Caco-2 (cell line): ENCODE data around the gene DBH. TPM values are rescaled to one million over a fixed set of nuclear protein-coding genes. Genes with fewer than 3 reads are reported as not detected.

Experiments used
- BruUV-seq: library from RNA; stranded (reverse); fragments of 400-500 nt; replicated peaks from 2 replicates; lab custom pipeline; 2021; lab: Mats Ljungman, UMichigan
- CTCF ChIA-PET: fragments of 300-600 bp; sonication (Branson Sonifier 250); formaldehyde crosslinking; loops from one replicate; lab custom pipeline; 2022; ENCODE audit warnings: antibody characterized with exemption; lab: Charles Lee
- POLR2A ChIA-PET: fragments of 300-600 bp; sonication (Branson Sonifier 250); formaldehyde crosslinking; loops from one replicate; lab custom pipeline; 2022; ENCODE audit warnings: antibody characterized with exemption; lab: Charles Lee
- DNase-seq, 2 experiments: peaks; one replicate each; pipeline versions ENCODE4 v3.0.0 to v3.0.0-alpha.2; 2020 to 2022
- H3K27me3 ChIP-seq: replicated peaks from 2 replicates; pipeline ENCODE4 v1.6.0; 2011; ENCODE audit warnings: low read length; ENCODE audit not compliant: control insufficient read depth, insufficient read depth
- H3K36me3 ChIP-seq: 2 replicates; pipeline ENCODE4 v1.5.1; 2011; ENCODE audit warnings: low read length; ENCODE audit not compliant: control insufficient read depth, insufficient read depth
- H3K4me1 ChIP-seq: fragments of 250-450 bp; sonication (Bioruptor Pico); 2 replicates; pipeline ENCODE4 v1.5.1; 2020; ENCODE audit warnings: mild to moderate bottlenecking
- H3K4me3 ChIP-seq: 2 replicates; pipeline ENCODE4 v1.5.1; 2011; ENCODE audit warnings: low read depth, mild to moderate bottlenecking, control low read depth, low read length
- H3K9me3 ChIP-seq: fragments of 250-450 bp; sonication (Bioruptor Pico); 2 replicates; pipeline ENCODE4 v1.5.1; 2020; ENCODE audit warnings: mild to moderate bottlenecking, moderate library complexity
- H3K27ac Mint-ChIP-seq: one replicate; pipeline ENCODE4 v1.8.0; 2022; ENCODE audit warnings: mixed read lengths; ENCODE audit not compliant: unreplicated experiment
- H3K27me3 Mint-ChIP-seq: one replicate; pipeline ENCODE4 v1.8.0; 2022; ENCODE audit warnings: mixed read lengths; ENCODE audit not compliant: insufficient read depth, unreplicated experiment
- H3K36me3 Mint-ChIP-seq: one replicate; pipeline ENCODE4 v1.8.0; 2022; ENCODE audit warnings: mild to moderate bottlenecking, mixed read lengths; ENCODE audit not compliant: insufficient read depth, unreplicated experiment
- H3K4me1 Mint-ChIP-seq: one replicate; pipeline ENCODE4 v1.8.0; 2022; ENCODE audit warnings: low read depth, mixed read lengths; ENCODE audit not compliant: unreplicated experiment
- H3K4me3 Mint-ChIP-seq: one replicate; pipeline ENCODE4 v1.8.0; 2022; ENCODE audit warnings: mild to moderate bottlenecking, moderate library complexity, mixed read lengths; ENCODE audit not compliant: unreplicated experiment
- H3K9me3 Mint-ChIP-seq: one replicate; pipeline ENCODE4 v1.8.0; 2022; ENCODE audit warnings: mixed read lengths; ENCODE audit not compliant: unreplicated experiment
- CTCF ChIP-seq, 2 experiments: fragments of 200-600 bp in 1 of 2; IDR thresholded peaks; 1 replicate in 1 of 2; 2 replicates in 1 of 2; pipeline versions ENCODE4 v1.5.1 to v1.8.0; 2011 to 2022; ENCODE audit warnings: antibody characterized with exemption in 1 of 2, control low read depth in 1 of 2, inconsistent platforms in 1 of 2, low read depth in 1 of 2, low read length in 1 of 2, mild to moderate bottlenecking in 1 of 2, moderate library complexity in 1 of 2; ENCODE audit not compliant: insufficient read depth in 1 of 2, severe bottlenecking in 1 of 2, unreplicated experiment in 1 of 2
- intact Hi-C: fragments of 100-400 bp; cut with micrococcal nuclease; formaldehyde crosslinking; loops from one replicate; pipeline ENCODE4 v1.10.0; 2022; ENCODE audit not compliant: unreplicated experiment
- total RNA-seq: library from RNA; stranded (reverse); gene quantifications from 2 replicates; pipeline ENCODE4 v1.2.3, GENCODE V29; 2022

Gene DBH
- total RNA-seq, 1 experiment from 2014 or later, result not detected

DNA sequence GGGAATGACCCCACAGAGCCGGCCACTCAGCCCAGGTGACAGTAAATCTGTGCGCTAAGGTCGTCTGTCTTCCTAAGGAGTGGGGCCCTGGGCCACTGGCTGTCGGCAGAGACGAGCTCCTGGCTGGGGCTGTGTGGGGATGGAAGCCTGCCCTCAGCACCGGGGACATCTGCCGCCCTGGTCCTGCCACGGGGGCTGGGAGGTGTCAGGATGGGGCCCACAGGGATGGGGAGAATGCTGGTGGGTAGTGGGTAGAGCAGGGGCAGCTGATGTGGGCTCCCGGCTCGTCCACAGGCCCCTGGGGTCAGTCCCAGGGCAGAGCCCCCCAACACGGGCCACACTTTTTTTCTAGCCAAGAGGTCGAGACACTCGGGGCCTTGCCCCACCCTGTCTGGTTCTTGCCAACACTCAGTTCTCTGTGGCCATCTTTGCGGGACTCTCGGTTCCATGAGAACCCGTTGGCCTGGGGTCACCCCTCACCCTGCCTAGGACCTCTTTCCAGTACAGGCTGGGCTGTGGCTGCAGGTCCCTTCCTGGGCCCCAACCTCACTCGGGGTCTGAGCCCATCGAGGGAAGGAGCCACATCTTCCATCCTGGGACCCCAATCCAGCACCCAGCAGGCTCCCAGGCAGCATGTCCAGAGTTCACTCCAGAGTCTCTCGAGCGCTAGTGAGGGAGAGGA is 45.0 kb downstream of the DBH start:
- H3K4me1 ChIP-seq, result 0 out of 2 replicates have a peak, but pooled peaks cover 5% of the 10 kb centered on the region
- intact Hi-C loops, result no loop called here
- H3K36me3 ChIP-seq, result no peaks in the 10 kb centered on the region
- Mint-ChIP-seq H3K27me3 (no peaks in the 10 kb centered on the region), H3K36me3 (no peaks in the 10 kb centered on the region), H3K4me3 (no peak overlapping the region), H3K4me1 (peaks cover 7% of the 10 kb centered on the region), H3K27ac (no peak overlapping the region), H3K9me3 (no peaks in the 10 kb centered on the region)
- DNase-seq, result no peak
- ChIA-PET CTCF (no interaction called here), POLR2A (no interaction called here)
- no peaks in the 10 kb centered on the region for H3K9me3 ChIP-seq
- TF ChIP-seq CTCF (IDR thresholded peaks at IDR 0.05; ENCODE audit: insufficient read depth in 1 of 2, low read depth in 1 of 2, low read length in 1 of 2, severe bottlenecking in 1 of 2, unreplicated experiment in 1 of 2), result no peak
- no peaks in the 10 kb centered on the region for H3K27me3 ChIP-seq
- H3K4me3 ChIP-seq, result no peak overlapping the region
- BruUV-seq, result no TSS peak

DNA sequence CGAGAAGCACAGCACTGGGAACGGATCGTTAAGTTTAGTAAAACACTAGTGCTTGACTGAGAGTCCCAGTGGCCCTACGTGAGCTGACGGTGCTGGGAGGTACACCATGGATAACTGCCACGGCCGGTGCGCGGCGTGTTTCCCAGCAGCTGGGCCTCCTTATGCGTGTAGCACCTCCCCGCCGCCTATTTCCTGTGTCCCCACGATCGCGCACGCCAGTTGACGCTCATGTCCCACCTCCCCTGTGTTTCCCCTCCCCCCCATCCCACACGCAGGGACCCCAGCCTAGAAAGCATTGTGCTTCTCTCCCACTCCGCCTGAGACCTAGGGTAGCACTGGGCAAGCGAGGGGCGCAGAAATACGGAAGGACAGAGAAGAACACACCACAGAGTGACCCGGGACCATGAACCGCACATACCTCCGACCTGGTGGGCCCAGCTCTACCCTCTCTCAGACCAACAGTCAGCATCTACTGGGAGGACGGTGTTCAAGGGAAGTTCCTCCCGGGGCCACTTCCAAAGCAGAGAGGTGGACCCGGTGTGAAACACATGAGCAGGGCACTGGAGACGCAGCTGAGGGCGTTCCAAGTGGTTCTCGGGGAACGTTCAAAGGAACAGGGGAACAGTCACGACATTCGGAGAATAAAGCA is 45.6 kb downstream of the DBH start:
- Histone ChIP-seq H3K9me3 (no peaks in the 10 kb centered on the region), H3K4me3 (no peak overlapping the region), H3K36me3 (no peaks in the 10 kb centered on the region), H3K27me3 (no peaks in the 10 kb centered on the region), H3K4me1 (no peaks in the 10 kb centered on the region)
- H3K4me1 Mint-ChIP-seq, result peaks cover under 1% of the 10 kb centered on the region
- TF ChIP-seq CTCF (IDR thresholded peaks at IDR 0.05; ENCODE audit: insufficient read depth in 1 of 2, low read depth in 1 of 2, low read length in 1 of 2, severe bottlenecking in 1 of 2, unreplicated experiment in 1 of 2), result no peak
- no peak for DNase-seq
- CTCF ChIA-PET, result no interaction called here
- BruUV-seq, result no TSS peak
- H3K27ac Mint-ChIP-seq, result no peak overlapping the region
- no peaks in the 10 kb centered on the region for H3K9me3 Mint-ChIP-seq
- no peaks in the 10 kb centered on the region for H3K27me3 Mint-ChIP-seq
- intact Hi-C loops, result no loop called here
- H3K36me3 Mint-ChIP-seq, result no peaks in the 10 kb centered on the region
- no peak overlapping the region for H3K4me3 Mint-ChIP-seq
- POLR2A ChIA-PET, result no interaction called here

GRCh38 chr9:133682818-133683585 is 46.8 kb downstream of the DBH start:
- no peak for DNase-seq
- Mint-ChIP-seq H3K27me3 (no peaks in the 10 kb centered on the region), H3K4me3 (no peak overlapping the region), H3K36me3 (no peaks in the 10 kb centered on the region), H3K4me1 (peaks cover under 1% of the 10 kb centered on the region), H3K9me3 (no peaks in the 10 kb centered on the region), H3K27ac (no peak overlapping the region)
- Histone ChIP-seq H3K4me1 (no peaks in the 10 kb centered on the region), H3K9me3 (no peaks in the 10 kb centered on the region), H3K27me3 (no peaks in the 10 kb centered on the region), H3K4me3 (no peak overlapping the region), H3K36me3 (no peaks in the 10 kb centered on the region)
- POLR2A ChIA-PET, result no interaction called here
- intact Hi-C loops, result no loop called here
- CTCF ChIA-PET, result no interaction called here
- TF ChIP-seq CTCF (IDR thresholded peaks at IDR 0.05; ENCODE audit: insufficient read depth in 1 of 2, low read depth in 1 of 2, low read length in 1 of 2, severe bottlenecking in 1 of 2, unreplicated experiment in 1 of 2), result no peak
- no TSS peak for BruUV-seq
